GM12873 (cell line): ENCODE data around the gene ALOX5.

Experiments used
- CTCF ChIP-seq: IDR thresholded peaks from 2 replicates; pipeline ENCODE4 v1.5.1; 2012; ENCODE audit warnings: low read depth, mild to moderate bottlenecking, moderate library complexity, low read length, control low read depth; ENCODE audit not compliant: insufficient read depth; ENCODE audit errors: missing control alignments

The ALOX5 gene

GRCh38 chr10:45420453-45421192 lies 46.6 kb downstream of the ALOX5 start:
- TF ChIP-seq CTCF = no peak

GRCh38 chr10:45421221-45422097 lies 47.4 kb downstream of the ALOX5 start:
- no peak for TF ChIP-seq CTCF

- no peak for TF ChIP-seq CTCF
These were observed 48.3 kb downstream of the ALOX5 start for GRCh38 chr10:45422207-45422865.

- TF ChIP-seq CTCF = no peak
These were observed 49.0 kb downstream of the ALOX5 start for GRCh38 chr10:45422866-45423659.

- TF ChIP-seq CTCF = no peak
These were observed 50.0 kb downstream of the ALOX5 start for GRCh38 chr10:45423976-45424499.

- TF ChIP-seq CTCF = no peak
These were observed 50.8 kb downstream of the ALOX5 start for GRCh38 chr10:45424668-45425404.
